Keratinocyte (primary cell): Measurements from ENCODE around the gene TPTE. TPM values are rescaled to one million over a fixed set of nuclear protein-coding genes. Genes with fewer than 3 reads are reported as not detected.
"Not testable (repeated sequence)": the region's sequence is repeated elsewhere in the genome, so short reads cannot be mapped to it uniquely, and the experiment has no call there.

Source experiments
- DNase-seq: peaks from one replicate; pipeline ENCODE4 v3.0.0-alpha.2; 2011; ENCODE audit warnings: low read depth, missing footprints, low spot score
- FAIRE-seq: peaks from 2 replicates; lab custom pipeline; 2011; peaks lifted over from hg19 to GRCh38; lab: Jason Lieb, UNC
- H2AFZ ChIP-seq: 2 replicates; pipeline ENCODE4 v1.6.0; 2012; ENCODE audit warnings: low read length, control low read depth, inconsistent platforms; ENCODE audit not compliant: control insufficient read depth
- H3K27ac ChIP-seq: 2 replicates; pipeline ENCODE4 v1.5.1; 2011; ENCODE audit warnings: low read length; ENCODE audit not compliant: control insufficient read depth, insufficient read depth
- H3K27me3 ChIP-seq: 3 replicates; pipeline ENCODE4 v1.6.0; 2011; ENCODE audit warnings: low read length; ENCODE audit not compliant: control insufficient read depth, insufficient read depth; ENCODE audit errors: extremely low read depth
- H3K36me3 ChIP-seq, 2 experiments: 2 replicates in 1 of 2; 3 replicates in 1 of 2; pipeline ENCODE4 v1.5.1; 2011; ENCODE audit warnings: low read length in 2 of 2, mild to moderate bottlenecking in 1 of 2; ENCODE audit not compliant: control insufficient read depth in 2 of 2, insufficient read depth in 2 of 2; ENCODE audit errors: extremely low read depth in 1 of 2
- H3K4me1 ChIP-seq: 3 replicates; pipeline ENCODE4 v1.5.1; 2011; ENCODE audit warnings: low read length; ENCODE audit not compliant: control insufficient read depth, insufficient read depth; ENCODE audit errors: extremely low read depth
- H3K4me2 ChIP-seq: 3 replicates; pipeline ENCODE4 v1.6.0; 2011; ENCODE audit warnings: low read depth, low read length; ENCODE audit not compliant: control insufficient read depth, insufficient read depth; ENCODE audit errors: extremely low read depth
- H3K4me3 ChIP-seq, 3 experiments: fragments of 200-600 bp in 1 of 3; sonication (generic) in 1 of 3; 2 replicates in 2 of 3; 3 replicates in 1 of 3; pipeline ENCODE4 v1.5.1; 2011 to 2016; ENCODE audit warnings: low read length in 3 of 3, mild to moderate bottlenecking in 3 of 3, control low read depth in 2 of 3, inconsistent platforms in 1 of 3, low read depth in 1 of 3, mixed read lengths in 1 of 3, mixed run types in 1 of 3, moderate library complexity in 1 of 3; ENCODE audit not compliant: control insufficient read depth in 2 of 3, insufficient read depth in 2 of 3; ENCODE audit errors: extremely low read depth in 1 of 3
- H3K79me2 ChIP-seq: 2 replicates; pipeline ENCODE4 v1.6.0; 2012; ENCODE audit warnings: low read length; ENCODE audit not compliant: control insufficient read depth, insufficient read depth
- H3K9ac ChIP-seq: 3 replicates; pipeline ENCODE4 v1.6.0; 2011; ENCODE audit warnings: low read length; ENCODE audit not compliant: control insufficient read depth, insufficient read depth; ENCODE audit errors: extremely low read depth
- H3K9me1 ChIP-seq: 3 replicates; pipeline ENCODE4 v1.6.0; 2011; ENCODE audit warnings: low read length; ENCODE audit not compliant: control insufficient read depth, insufficient read depth; ENCODE audit errors: extremely low read depth
- H3K9me3 ChIP-seq: 2 replicates; pipeline ENCODE4 v1.5.1; 2012; ENCODE audit warnings: low read depth, low read length; ENCODE audit not compliant: control insufficient read depth
- H4K20me1 ChIP-seq: 3 replicates; pipeline ENCODE4 v1.6.0; 2011; ENCODE audit warnings: low read length; ENCODE audit not compliant: control insufficient read depth, insufficient read depth; ENCODE audit errors: extremely low read depth
- CTCF ChIP-seq, 3 experiments: IDR thresholded peaks in 1 of 3; conservative IDR thresholded peaks in 1 of 3; optimal IDR thresholded peaks in 1 of 3; 2 replicates in 2 of 3; 3 replicates in 1 of 3; pipeline versions ENCODE3 to v1.5.1; 2011; ENCODE audit warnings: low read length in 3 of 3, mild to moderate bottlenecking in 3 of 3, moderate library complexity in 2 of 3, control low read depth in 1 of 3, inconsistent platforms in 1 of 3; ENCODE audit not compliant: insufficient read depth in 2 of 3; ENCODE audit errors: extremely low read depth in 1 of 3
- EZH2 ChIP-seq: IDR thresholded peaks from one replicate; pipeline ENCODE4 v1.6.1; 2012; ENCODE audit warnings: inconsistent platforms, mild to moderate bottlenecking, low read length, moderate library complexity
- dilution Hi-C: fragments of 300-500 bp; cut with MboI; formaldehyde crosslinking; loops from one replicate; pipeline ENCODE4 v1.7.0; 2020; ENCODE audit warnings: low sequenced_read_pairs; ENCODE audit not compliant: extremely low pct_ligation_motif_present
- polyA plus RNA-seq, 5 experiments: library from polyadenylated mRNA; depleted of rRNA in 3 of 5; stranded (reverse) in 3 of 5; stranded (forward) in 1 of 5; unstranded in 1 of 5; fragments of >200 nt; gene quantifications; 1 replicate in 1 of 5; 2 replicates in 3 of 5; 3 replicates in 1 of 5; pipeline versions ENCODE4 v1.2.1 to v1.2.3, GENCODE V29; 2011 to 2012; ENCODE audit warnings: missing spikeins in 2 of 5, low read depth in 1 of 5, low replicate concordance in 1 of 5

Gene TPTE
- polyA plus RNA-seq, 1 donor (not counting 4 experiments of a cell fraction or from before 2014, with no cell fraction given) = not detected

DNA sequence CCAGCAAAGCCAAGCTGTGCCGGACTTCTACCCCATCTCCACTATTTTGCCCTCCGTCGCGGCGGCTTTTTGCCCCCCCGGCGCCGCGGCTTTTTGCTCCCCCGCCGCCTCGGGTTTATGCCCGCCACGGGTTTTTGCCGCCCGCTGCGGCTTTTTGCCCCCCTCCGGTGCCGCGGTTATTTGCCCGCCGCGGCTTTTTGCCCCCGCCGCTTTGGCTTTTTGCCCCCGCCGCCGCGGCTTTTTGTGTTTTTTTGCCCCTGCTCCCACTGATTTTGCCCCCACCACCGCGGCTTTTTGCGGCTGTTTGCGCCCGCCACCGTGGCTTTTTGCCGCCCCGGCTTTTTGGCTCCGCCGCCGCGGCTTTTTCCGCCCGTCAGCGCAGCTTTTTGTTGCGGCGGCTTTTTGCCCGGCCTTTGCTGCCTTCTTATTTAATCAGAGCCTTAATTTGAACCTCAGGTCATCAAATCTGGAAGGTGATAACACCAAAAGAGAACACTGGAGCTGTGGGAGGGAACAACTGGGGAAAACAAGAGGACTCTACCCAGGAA, 106.0 kb downstream of the TPTE start:
- Histone ChIP-seq H3K4me3 (no peak overlapping the region), H3K9me3 (peaks cover 2% of the 10 kb centered on the region), H3K4me1 (no peaks in the 10 kb centered on the region), H3K27me3 (no peaks in the 10 kb centered on the region), H3K27ac (no peak overlapping the region), H3K79me2 (no peaks in the 10 kb centered on the region), H2AFZ (no peak overlapping the region), H3K4me2 (no peak overlapping the region), H3K9ac (no peak overlapping the region), H3K9me1 (no peaks in the 10 kb centered on the region), H4K20me1 (no peaks in the 10 kb centered on the region), H3K36me3 (no peaks in the 10 kb centered on the region)
- TF ChIP-seq EZH2 (no peak), CTCF (optimal IDR thresholded peaks at IDR 0.05 in 1 of 3, IDR thresholded peaks at IDR 0.05 in 1 of 3, conservative IDR thresholded peaks at IDR 0.05 in 1 of 3; ENCODE audit: extremely low read depth in 1 of 3, insufficient read depth in 2 of 3, low read length in 3 of 3) (no peak)
- dilution Hi-C loops = no loop called here
- DNase-seq (no peak), FAIRE-seq (no peak)

GRCh38 chr21:10629239-10629638, 107.9 kb downstream of the TPTE start:
- not testable (repeated sequence) for DNase-seq, FAIRE-seq

DNA sequence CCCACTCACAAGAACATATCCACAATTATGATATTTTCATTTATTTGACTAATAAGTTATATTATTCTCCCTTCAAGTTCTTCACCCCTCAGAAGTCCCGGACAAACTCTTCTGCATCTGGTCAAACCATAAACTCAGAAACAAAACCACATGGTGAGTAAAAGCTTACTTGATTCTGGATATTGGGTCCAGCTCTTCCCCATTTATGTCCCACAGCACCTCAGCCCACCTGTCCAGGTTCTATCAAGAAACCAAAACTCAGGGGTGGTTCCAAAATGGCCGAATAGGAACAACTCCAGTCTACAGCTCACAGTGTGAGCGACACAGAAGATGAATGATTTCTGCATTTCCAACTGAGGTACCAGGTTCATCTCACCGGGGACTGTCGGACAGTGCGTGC, 109.4 kb downstream of the TPTE start:
- H3K27me3 ChIP-seq, H3K4me3 ChIP-seq, H2AFZ ChIP-seq, H3K4me2 ChIP-seq, H3K9me3 ChIP-seq, H3K4me1 ChIP-seq, H3K79me2 ChIP-seq, dilution Hi-C loops, H3K36me3 ChIP-seq, H3K27ac ChIP-seq, FAIRE-seq, H4K20me1 ChIP-seq, H3K9me1 ChIP-seq, DNase-seq, H3K9ac ChIP-seq: not testable (repeated sequence)

More at GRCh38 chr21:10629239-10629638, 107.9 kb downstream of the TPTE start:
- H3K9me1 ChIP-seq, H4K20me1 ChIP-seq, H3K4me2 ChIP-seq, H2AFZ ChIP-seq, H3K9ac ChIP-seq, dilution Hi-C loops, H3K4me3 ChIP-seq, H3K9me3 ChIP-seq, H3K4me1 ChIP-seq, H3K36me3 ChIP-seq, H3K27me3 ChIP-seq, H3K27ac ChIP-seq, H3K79me2 ChIP-seq: not testable (repeated sequence)

DNA sequence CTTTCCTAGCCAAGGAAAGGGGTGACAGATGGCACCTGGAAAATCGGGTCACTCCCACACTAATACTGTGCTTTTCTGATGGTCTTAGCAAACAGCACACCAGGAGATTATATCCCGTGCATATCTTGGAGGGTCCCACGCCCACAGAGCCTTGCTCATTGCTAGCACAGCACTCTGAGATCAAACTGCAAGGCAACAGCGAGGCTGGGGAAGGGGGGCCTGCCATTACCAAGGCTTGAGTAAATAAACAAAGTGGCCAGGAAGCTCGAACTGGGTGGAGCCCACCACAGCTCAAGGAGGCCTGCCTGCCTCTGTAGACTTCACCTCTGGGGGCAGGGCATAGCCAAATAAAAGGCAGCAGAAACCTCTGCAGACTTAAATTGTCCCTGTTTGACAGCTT, 109.9 kb downstream of the TPTE start:
- DNase-seq, H3K9me1 ChIP-seq, H4K20me1 ChIP-seq, H3K27me3 ChIP-seq, H3K9ac ChIP-seq, H3K79me2 ChIP-seq, H2AFZ ChIP-seq, dilution Hi-C loops, H3K4me2 ChIP-seq, H3K4me1 ChIP-seq, H3K36me3 ChIP-seq, H3K9me3 ChIP-seq, H3K4me3 ChIP-seq, FAIRE-seq, H3K27ac ChIP-seq: not testable (repeated sequence)
